H1 (cell line): ENCODE measurements around the gene OSBPL5. TPM values are rescaled to one million over a fixed set of nuclear protein-coding genes. Genes with fewer than 3 reads are reported as not detected.

Source experiments
- CTCF ChIA-PET: fragments of 300-600 bp; sonication (Branson Sonifier 250); formaldehyde crosslinking; loops from one replicate; lab custom pipeline; 2021; ENCODE audit not compliant: partially characterized antibody; lab: Charles Lee
- POLR2A ChIA-PET: fragments of 300-600 bp; sonication (Branson Sonifier 250); formaldehyde crosslinking; loops from one replicate; lab custom pipeline; 2021; ENCODE audit warnings: inconsistent platforms; ENCODE audit not compliant: partially characterized antibody; lab: Charles Lee
- DNase-seq, 2 experiments: peaks; one replicate each; pipeline versions ENCODE4 v3.0.0 to v3.0.0-alpha.2; 2010 to 2022; ENCODE audit warnings: low spot score in 2 of 2, low read depth in 1 of 2, mixed read lengths in 1 of 2
- FAIRE-seq: peaks from 2 replicates; lab custom pipeline; 2011; peaks lifted over from hg19 to GRCh38; lab: Jason Lieb, UNC
- H2AFZ ChIP-seq: 2 replicates; pipeline ENCODE4 v1.8.1; 2012; ENCODE audit warnings: low read length, inconsistent platforms
- H2AK5ac ChIP-seq: 2 replicates; pipeline ENCODE4 v1.6.1; 2013; ENCODE audit warnings: low read depth, low read length
- H2BK120ac ChIP-seq: replicated peaks from 2 replicates; pipeline ENCODE3; 2013; ENCODE audit warnings: low read depth, low read length, inconsistent platforms
- H2BK12ac ChIP-seq: 2 replicates; pipeline ENCODE4 v1.6.1; 2013; ENCODE audit warnings: low read depth, low read length
- H2BK15ac ChIP-seq: 2 replicates; pipeline ENCODE4 v1.6.1; 2013; ENCODE audit warnings: low read length
- H2BK20ac ChIP-seq: 2 replicates; pipeline ENCODE4 v1.6.1; 2013; ENCODE audit warnings: low read length
- H2BK5ac ChIP-seq: 2 replicates; pipeline ENCODE4 v1.6.1; 2013; ENCODE audit warnings: low read depth, low read length
- H3K14ac ChIP-seq: 2 replicates; pipeline ENCODE4 v1.6.1; 2013; ENCODE audit warnings: inconsistent platforms; ENCODE audit not compliant: insufficient read length
- H3K18ac ChIP-seq: 2 replicates; pipeline ENCODE4 v1.6.1; 2013; ENCODE audit warnings: low read length; ENCODE audit errors: extremely low read depth
- H3K23ac ChIP-seq: 2 replicates; pipeline ENCODE4 v1.6.1; 2013; ENCODE audit warnings: inconsistent platforms; ENCODE audit not compliant: insufficient read length
- H3K23me2 ChIP-seq: 2 replicates; pipeline ENCODE4 v1.6.1; 2013; ENCODE audit warnings: low read depth, low read length
- H3K27ac ChIP-seq: 2 replicates; pipeline ENCODE4 v1.6.1; 2011; ENCODE audit warnings: low read depth, low read length, inconsistent platforms
- H3K27me3 ChIP-seq, 4 experiments: replicated peaks in 1 of 4; 1 replicate in 1 of 4; 2 replicates in 3 of 4; pipeline versions ENCODE4 v1.6.1 to v1.8.1; 2011 to 2013; ENCODE audit warnings: low read length in 3 of 4, mild to moderate bottlenecking in 3 of 4, inconsistent platforms in 2 of 4, mixed read lengths in 2 of 4, moderate library complexity in 1 of 4; ENCODE audit not compliant: control insufficient read depth in 3 of 4, insufficient read depth in 3 of 4; ENCODE audit errors: extremely low read depth in 1 of 4
- H3K36me3 ChIP-seq, 4 experiments: 2 replicates each; pipeline versions ENCODE4 v1.6.1 to v1.8.1; 2011 to 2013; ENCODE audit warnings: mild to moderate bottlenecking in 4 of 4, low read length in 3 of 4, moderate library complexity in 2 of 4, control low read depth in 1 of 4, inconsistent platforms in 1 of 4; ENCODE audit not compliant: insufficient read depth in 4 of 4, control insufficient read depth in 2 of 4
- H3K4ac ChIP-seq: replicated peaks from 2 replicates; pipeline ENCODE3; 2013; ENCODE audit warnings: low read length, low read depth, mixed read lengths, inconsistent platforms; ENCODE audit not compliant: insufficient read length
- H3K4me1 ChIP-seq, 4 experiments: replicated peaks in 1 of 4; 1 replicate in 1 of 4; 2 replicates in 3 of 4; pipeline versions ENCODE4 v1.6.1 to v1.8.1; 2011 to 2013; ENCODE audit warnings: low read length in 3 of 4, inconsistent platforms in 2 of 4, mixed read lengths in 1 of 4; ENCODE audit not compliant: insufficient read depth in 4 of 4, control insufficient read depth in 3 of 4
- H3K4me2 ChIP-seq, 2 experiments: 2 replicates each; pipeline versions ENCODE4 v1.6.1 to v1.8.1; 2011 to 2013; ENCODE audit warnings: low read depth in 2 of 2, low read length in 2 of 2, control low read depth in 1 of 2, inconsistent platforms in 1 of 2, mild to moderate bottlenecking in 1 of 2; ENCODE audit not compliant: insufficient read depth in 1 of 2
- H3K4me3 ChIP-seq, 4 experiments: fragments of 200-600, 300-600 bp in 1 of 4; sonication (generic), shearing (Covaris generic), sonication (Bioruptor Twin) in 1 of 4; 2 replicates each; pipeline versions ENCODE4 v1.5.1 to v1.8.1; 2011 to 2016; ENCODE audit warnings: low read length in 4 of 4, low read depth in 3 of 4, control low read depth in 2 of 4, inconsistent platforms in 2 of 4, mild to moderate bottlenecking in 2 of 4, mixed read lengths in 1 of 4, moderate library complexity in 1 of 4; ENCODE audit not compliant: insufficient read depth in 2 of 4; ENCODE audit errors: extremely low read depth in 1 of 4
- H3K56ac ChIP-seq: replicated peaks from 2 replicates; pipeline ENCODE3; 2013; ENCODE audit warnings: low read depth, mild to moderate bottlenecking, mixed read lengths, low read length, inconsistent platforms; ENCODE audit not compliant: insufficient read length
- H3K79me1 ChIP-seq: 2 replicates; pipeline ENCODE4 v1.6.1; 2013; ENCODE audit warnings: low read depth, low read length, control low read depth
- H3K79me2 ChIP-seq, 2 experiments: 2 replicates each; pipeline versions ENCODE4 v1.6.1 to v1.8.1; 2012 to 2013; ENCODE audit warnings: low read length in 2 of 2, mild to moderate bottlenecking in 2 of 2, inconsistent platforms in 1 of 2; ENCODE audit not compliant: insufficient read depth in 2 of 2, control insufficient read depth in 1 of 2
- H3K9ac ChIP-seq, 4 experiments: replicated peaks in 1 of 4; 1 replicate in 1 of 4; 2 replicates in 3 of 4; pipeline versions ENCODE4 v1.6.1 to v1.8.1; 2011 to 2013; ENCODE audit warnings: low read depth in 3 of 4, low read length in 3 of 4, control low read depth in 2 of 4, mild to moderate bottlenecking in 2 of 4, moderate library complexity in 2 of 4, inconsistent platforms in 1 of 4; ENCODE audit errors: extremely low read depth in 1 of 4
- H3K9me3 ChIP-seq, 2 experiments: 2 replicates each; pipeline versions ENCODE4 v1.6.1 to v1.8.1; 2012 to 2013; ENCODE audit warnings: mild to moderate bottlenecking in 2 of 2, moderate library complexity in 2 of 2, control low read depth in 1 of 2, inconsistent platforms in 1 of 2, low read depth in 1 of 2, low read length in 1 of 2, mixed read lengths in 1 of 2; ENCODE audit not compliant: insufficient read depth in 2 of 2
- H4K20me1 ChIP-seq, 2 experiments: replicated peaks in 1 of 2; 2 replicates each; pipeline versions ENCODE3 to v1.8.1; 2011 to 2013; ENCODE audit warnings: inconsistent platforms in 2 of 2, low read length in 2 of 2, mild to moderate bottlenecking in 1 of 2; ENCODE audit not compliant: insufficient read depth in 2 of 2, control insufficient read depth in 1 of 2
- H4K5ac ChIP-seq: 2 replicates; pipeline ENCODE4 v1.6.1; 2013; ENCODE audit warnings: low read length, low read depth, mixed read lengths, inconsistent platforms; ENCODE audit not compliant: insufficient read length
- H4K8ac ChIP-seq: 2 replicates; pipeline ENCODE4 v1.8.0; 2013; ENCODE audit warnings: mild to moderate bottlenecking, moderate library complexity, low read length, inconsistent platforms; ENCODE audit not compliant: insufficient read depth; ENCODE audit errors: extremely low read depth
- H4K91ac ChIP-seq: replicated peaks from 2 replicates; pipeline ENCODE3; 2013; ENCODE audit warnings: low read length, mixed read lengths, inconsistent platforms; ENCODE audit not compliant: insufficient read length
- CREB1 ChIP-seq: IDR thresholded peaks from 2 replicates; pipeline ENCODE4 v1.6.1; 2012; ENCODE audit warnings: inconsistent platforms
- CTBP2 ChIP-seq: IDR thresholded peaks from 2 replicates; pipeline ENCODE4 v1.7.0; 2011; ENCODE audit warnings: borderline replicate concordance, mild to moderate bottlenecking, moderate library complexity, mixed read lengths, low read length; ENCODE audit not compliant: insufficient read depth, insufficient read length
- HDAC2 ChIP-seq, 2 experiments: fragments of 300-600 bp in 1 of 2; sonication (generic) in 1 of 2; IDR thresholded peaks; 2 replicates each; pipeline ENCODE4 v1.6.1; 2011 to 2012; ENCODE audit warnings: low read depth in 2 of 2, low read length in 2 of 2, mild to moderate bottlenecking in 2 of 2, moderate library complexity in 2 of 2, borderline replicate concordance in 1 of 2, inconsistent platforms in 1 of 2
- RAD21 ChIP-seq, 2 experiments: IDR thresholded peaks in 1 of 2; conservative IDR thresholded peaks in 1 of 2; 2 replicates each; pipeline ENCODE4 v1.6.1; 2011; ENCODE audit warnings: low read depth in 2 of 2, low read length in 2 of 2, improper control_type of control experiment in 1 of 2, inconsistent platforms in 1 of 2, mild to moderate bottlenecking in 1 of 2, moderate library complexity in 1 of 2
- WGBS, 2 experiments: shearing (Covaris generic) in 1 of 2; methylation state at CpG; one replicate each; pipeline versions ENCODE4 v1.1.6 to v1.1.7; 2013 to 2015; ENCODE audit warnings: low lambda C conversion rate in 2 of 2, mixed read lengths in 2 of 2, inconsistent platforms in 1 of 2, low coverage in 1 of 2, missing lambda C conversion rate in 1 of 2; ENCODE audit not compliant: insufficient replicate concordance in 2 of 2, insufficient coverage in 1 of 2, insufficient read length in 1 of 2; ENCODE audit errors: extremely low coverage in 1 of 2, missing lambda C conversion rate in 1 of 2; 5-methylcytosine and 5-hydroxymethylcytosine counted together
- polyA plus RNA-seq, 7 experiments: library from polyadenylated mRNA; depleted of rRNA in 3 of 7; stranded (reverse) in 5 of 7; unstranded in 2 of 7; fragments of >200 nt in 5 of 7; fragments of 200-250 nt in 2 of 7; gene quantifications; 1 replicate in 5 of 7; 2 replicates in 1 of 7; 4 replicates in 1 of 7; pipeline versions ENCODE4 v1.2.1 to v1.2.3, GENCODE V29; 2011 to 2013; ENCODE audit warnings: missing spikeins in 2 of 7, mixed read lengths in 2 of 7
- total RNA-seq: library from RNA; stranded (reverse); fragmentation: NEBNext Ultra II Directional; extraction: Animal tissue kit (Norgen Biotek cat#: 25700); gene quantifications from 2 replicates; pipeline ENCODE4 v1.2.1, GENCODE V29; 2021

OSBPL5 gene
- total and polyA plus RNA-seq, 2 of the 8 experiments (the other 6 are each of a cell fraction or from before 2014, with no cell fraction given), result 3.4 to 9.9 TPM

DNA sequence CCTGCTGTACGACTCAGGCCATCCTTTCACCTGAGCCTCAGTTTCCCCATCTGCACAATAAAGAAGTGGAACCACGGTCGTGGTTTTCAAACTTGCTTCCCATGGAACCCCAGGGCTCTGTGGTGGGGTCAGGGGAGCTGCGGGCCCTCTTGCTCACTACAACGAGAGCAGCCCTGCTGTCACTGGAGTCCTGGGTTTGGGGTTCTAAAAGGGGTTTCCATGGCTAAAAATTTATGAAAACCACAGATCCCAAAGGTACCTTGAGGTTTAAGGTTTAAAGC is 62.5 kb downstream of the OSBPL5 start:
- FAIRE-seq (no peak), DNase-seq (no peak)
- no peak overlapping the region for H3K9ac ChIP-seq
- H3K14ac ChIP-seq, result no peak overlapping the region
- no peak overlapping the region for H2BK5ac ChIP-seq
- H4K91ac ChIP-seq, result no peak overlapping the region
- 88% methylated on average over 5 of the region's 5 CpGs; no CpG with 5 or more reads in 1 of the 2 experiments for WGBS, 2 experiments
- no peak overlapping the region for H3K4me3 ChIP-seq
- no peaks in the 10 kb centered on the region for H3K23me2 ChIP-seq
- peaks cover 0 to 4% of the 10 kb centered on the region in 2 experiments for H4K20me1 ChIP-seq
- H4K5ac ChIP-seq, result no peak overlapping the region
- no peak overlapping the region for H3K56ac ChIP-seq
- no peaks in the 10 kb centered on the region for H3K79me2 ChIP-seq
- no peak overlapping the region for H3K23ac ChIP-seq
- H2BK20ac ChIP-seq, result no peak overlapping the region
- CTCF ChIA-PET, result interaction anchor here (0.9 to 2.2 kb wide), 4 partner anchors 10 to 65 kb away, joined by 3 to 5 read pairs (median 3); no protein-coding TSS in a partner anchor
- H3K18ac ChIP-seq, result no peak overlapping the region
- no peaks in the 10 kb centered on the region for H3K79me1 ChIP-seq
- H3K27ac ChIP-seq, result no peak overlapping the region
- no peak overlapping the region for H2BK12ac ChIP-seq
- H3K4me2 ChIP-seq, result no peak overlapping the region
- no peaks in the 10 kb centered on the region for H3K27me3 ChIP-seq
- H4K8ac ChIP-seq, result no peak overlapping the region
- H3K4ac ChIP-seq, result no peak overlapping the region
- no peak overlapping the region for H2BK15ac ChIP-seq
- H3K36me3 ChIP-seq, result no peaks in the 10 kb centered on the region
- H3K4me1 ChIP-seq, result peaks cover 0 to 8% (median 1%) of the 10 kb centered on the region in 4 experiments; a peak in 5 of 7 replicates
- no peaks in the 10 kb centered on the region for H3K9me3 ChIP-seq
- H2AFZ ChIP-seq, result no peak overlapping the region
- H2BK120ac ChIP-seq, result no peak overlapping the region
- POLR2A ChIA-PET, result interaction anchor here (0.7 to 1.7 kb wide), 2 partner anchors 9 to 110 kb away, joined by 3 to 4 read pairs; partner anchors contain the start of gene NAP1L4
- 0 out of 2 replicates have a peak overlapping the region, but pooled peaks have one; percentile 53 for H2AK5ac ChIP-seq
- TF ChIP-seq RAD21 (IDR thresholded peaks at IDR 0.05 in 1 of 2, conservative IDR thresholded peaks at IDR 0.05 in 1 of 2; ENCODE audit: low read depth in 2 of 2, low read length in 2 of 2) (no peak), CREB1 (no peak), HDAC2 (IDR thresholded peaks at IDR 0.05; ENCODE audit: borderline replicate concordance in 1 of 2, low read depth in 2 of 2, low read length in 2 of 2) (no peak), CTBP2 (no peak)
